HepG2 (cell line): ENCODE results near the gene PLEKHG5. TPM values are rescaled to one million over a fixed set of nuclear protein-coding genes. Genes with fewer than 3 reads are reported as not detected.

Experiments
- CBX1 ChIP-seq: IDR thresholded peaks from one replicate; pipeline ENCODE4 v1.6.1; 2016; ENCODE audit warnings: antibody characterized with exemption, low read depth
- CC2D1A ChIP-seq: sonication (generic); formaldehyde crosslinking; IDR thresholded peaks from 2 replicates; pipeline ENCODE4 v1.8.1; 2023; ENCODE audit warnings: mild to moderate bottlenecking, missing genetic modification reagents
- GFI1 ChIP-seq: sonication (generic); formaldehyde crosslinking; IDR thresholded peaks from 2 replicates; pipeline ENCODE4 v1.5.0; 2020; ENCODE audit warnings: missing genetic modification reagents, mild to moderate bottlenecking, borderline replicate concordance
- HHEX ChIP-seq: IDR thresholded peaks from 2 replicates; pipeline ENCODE4 v1.6.1; 2016; ENCODE audit warnings: control low read depth
- HOMEZ ChIP-seq: IDR thresholded peaks from 2 replicates; pipeline ENCODE4 v1.6.1; 2016; ENCODE audit warnings: low read depth
- HOXD1 ChIP-seq: sonication (generic); formaldehyde crosslinking; IDR thresholded peaks from 2 replicates; pipeline ENCODE4 v1.5.0; 2020; ENCODE audit warnings: missing genetic modification reagents
- MAZ ChIP-seq, 2 experiments: sonication (generic) in 1 of 2; formaldehyde crosslinking in 1 of 2; IDR thresholded peaks; 2 replicates each; pipeline versions ENCODE4 v1.5.0 to v1.6.1; 2012 to 2020; ENCODE audit warnings: low read depth in 2 of 2, mild to moderate bottlenecking in 2 of 2, borderline replicate concordance in 1 of 2, improper control_type of control experiment in 1 of 2, low read length in 1 of 2, missing genetic modification reagents in 1 of 2, moderate library complexity in 1 of 2
- MEIS1 ChIP-seq: sonication (generic); formaldehyde crosslinking; IDR thresholded peaks from 2 replicates; pipeline ENCODE4 v1.9.0; 2021; ENCODE audit warnings: mild to moderate bottlenecking, missing genetic modification reagents, moderate library complexity, borderline replicate concordance
- PHB2 ChIP-seq: fragments of 450-650 bp; IDR thresholded peaks from 2 replicates; pipeline ENCODE4 v1.6.1; 2018; ENCODE audit not compliant: partially characterized antibody
- SRSF4 ChIP-seq: fragments of 200-400 bp; formaldehyde crosslinking; IDR thresholded peaks from one replicate; pipeline ENCODE4 v1.6.1; 2018; ENCODE audit warnings: mild to moderate bottlenecking, low read depth, low read length, moderate library complexity; ENCODE audit not compliant: poor library complexity, severe bottlenecking
- U2AF2 ChIP-seq: fragments of 200-400 bp; formaldehyde crosslinking; IDR thresholded peaks from 2 replicates; pipeline ENCODE4 v1.6.1; 2017; ENCODE audit warnings: low read depth, mild to moderate bottlenecking, low read length
- YY1 ChIP-seq: IDR thresholded peaks from 2 replicates; pipeline ENCODE4 v1.6.1; 2011; ENCODE audit warnings: low read length, low read depth, moderate library complexity, mild to moderate bottlenecking; ENCODE audit not compliant: insufficient read depth, insufficient replicate concordance
- ZBTB7A ChIP-seq: sonication (generic); formaldehyde crosslinking; IDR thresholded peaks from 2 replicates; pipeline ENCODE4 v1.8.0; 2022; ENCODE audit warnings: mild to moderate bottlenecking, missing genetic modification reagents
- ZNF407 ChIP-seq: sonication (generic); formaldehyde crosslinking; IDR thresholded peaks from one replicate; pipeline ENCODE4 v1.5.1; 2020; ENCODE audit warnings: mild to moderate bottlenecking, missing genetic modification reagents; ENCODE audit errors: not compliant biosample characterization
- ZNF572 ChIP-seq: sonication (generic); formaldehyde crosslinking; IDR thresholded peaks from 2 replicates; pipeline ENCODE4 v1.5.1; 2020; ENCODE audit warnings: mild to moderate bottlenecking, missing genetic modification reagents
- polyA plus RNA-seq, 8 experiments: library from polyadenylated mRNA; depleted of rRNA in 3 of 8; stranded (reverse) in 7 of 8; unstranded in 1 of 8; fragments of >200 nt; fragmentation: Illumina TruSeq in 4 of 8; extraction: Trizol in 4 of 8; gene quantifications; 2 replicates each; pipeline versions ENCODE4 v1.2.1 to v1.2.3, GENCODE V29; 2011 to 2016; ENCODE audit warnings: low read depth in 4 of 8, missing spikeins in 1 of 8, mixed read lengths in 1 of 8; ENCODE audit not compliant: insufficient read depth in 1 of 8
- total RNA-seq, 5 experiments: library from RNA; depleted of rRNA; stranded (reverse); fragments of >200 nt; fragmentation: Illumina TruSeq; extraction: Trizol; gene quantifications; 2 replicates each; pipeline ENCODE4 v1.2.3, GENCODE V29; 2016; ENCODE audit warnings: low read depth in 1 of 5
- TF ChIP-seq, protein P1 (sequence below): sonication (generic); formaldehyde crosslinking; IDR thresholded peaks from 2 replicates; pipeline ENCODE4 v1.4.0; 2020; ENCODE audit warnings: missing genetic modification reagents

The PLEKHG5 gene
- total and polyA plus RNA-seq, 2 of the 13 experiments (the other 11 are each of a cell fraction or from before 2014, with no cell fraction given) = 1.9 to 3.5 TPM

- TF ChIP-seq HOMEZ (CRISPR knock-in tag) (no peak), YY1 (no peak), HHEX (no peak), CBX1 (no peak), ZBTB7A (CRISPR knock-in tag) (peak; percentile 52; the same call in 1 of the 2 replicates), ZNF407 (CRISPR knock-in tag) (no peak), MAZ (IDR thresholded peaks at IDR 0.05; ENCODE audit: borderline replicate concordance, low read depth, low read length) (no peak), MAZ (CRISPR knock-in tag; IDR thresholded peaks at IDR 0.05; ENCODE audit: low read depth) (no peak), SRSF4 (no peak), ZNF572 (CRISPR knock-in tag) (no peak), MEIS1 (no peak), CC2D1A (CRISPR knock-in tag) (no peak), HOXD1 (CRISPR knock-in tag) (no peak), GFI1 (CRISPR knock-in tag) (no peak; the same call in 1 of the 2 replicates), U2AF2 (no peak), PHB2 (no peak)
- TF ChIP-seq, protein P1, sequence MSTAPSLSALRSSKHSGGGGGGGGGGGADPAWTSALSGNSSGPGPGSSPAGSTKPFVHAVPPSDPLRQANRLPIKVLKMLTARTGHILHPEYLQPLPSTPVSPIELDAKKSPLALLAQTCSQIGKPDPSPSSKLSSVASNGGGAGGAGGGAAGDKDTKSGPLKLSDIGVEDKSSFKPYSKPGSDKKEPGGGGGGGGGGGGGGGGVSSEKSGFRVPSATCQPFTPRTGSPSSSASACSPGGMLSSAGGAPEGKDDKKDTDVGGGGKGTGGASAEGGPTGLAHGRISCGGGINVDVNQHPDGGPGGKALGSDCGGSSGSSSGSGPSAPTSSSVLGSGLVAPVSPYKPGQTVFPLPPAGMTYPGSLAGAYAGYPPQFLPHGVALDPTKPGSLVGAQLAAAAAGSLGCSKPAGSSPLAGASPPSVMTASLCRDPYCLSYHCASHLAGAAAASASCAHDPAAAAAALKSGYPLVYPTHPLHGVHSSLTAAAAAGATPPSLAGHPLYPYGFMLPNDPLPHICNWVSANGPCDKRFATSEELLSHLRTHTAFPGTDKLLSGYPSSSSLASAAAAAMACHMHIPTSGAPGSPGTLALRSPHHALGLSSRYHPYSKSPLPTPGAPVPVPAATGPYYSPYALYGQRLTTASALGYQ = no peak
Measured at GRCh38 chr1:6448749-6449631, 42.5 kb downstream of the PLEKHG5 start (continued).
